Astrocyte (in vitro differentiated cells and primary cell): Measurements from ENCODE around the gene RALGPS2.

Experiments
- CTCF ChIP-seq: IDR thresholded peaks from 2 replicates; pipeline ENCODE4 v1.5.1; 2011; ENCODE audit warnings: low read depth, mild to moderate bottlenecking, inconsistent platforms, low read length, moderate library complexity; ENCODE audit not compliant: insufficient read depth
- EZH2 ChIP-seq: IDR thresholded peaks from 2 replicates; pipeline ENCODE4 v1.6.1; 2012; ENCODE audit warnings: mild to moderate bottlenecking, low read length, inconsistent platforms; ENCODE audit not compliant: insufficient read depth

- TF ChIP-seq CTCF: no peak
- no peak for TF ChIP-seq EZH2
Observed at GRCh38 chr1:178877896-178878295, 152.9 kb downstream of the RALGPS2 start.
